HT1080 (cell line): ENCODE measurements around the gene SSH2. TPM values are rescaled to one million over a fixed set of nuclear protein-coding genes. Genes with fewer than 3 reads are reported as not detected.
A peak's percentile ranks its signal among the peaks of the same experiment; 100 is the strongest.
"Not testable (repeated sequence)": the region's sequence is repeated elsewhere in the genome, so short reads cannot be mapped to it uniquely, and the experiment has no call there.

ENCODE experiments used
- DNase-seq: peaks from one replicate; pipeline ENCODE4 v3.0.0-alpha.2; 2015; ENCODE audit warnings: low read depth
- total RNA-seq: library from RNA; depleted of rRNA; stranded (reverse); fragments of >200 nt; shearing (Covaris generic); gene quantifications from 2 replicates; pipeline ENCODE4 v1.2.3, GENCODE V29; 2014

SSH2 gene
- total RNA-seq, 1 experiment from 2014 or later = 15.8 TPM

DNA sequence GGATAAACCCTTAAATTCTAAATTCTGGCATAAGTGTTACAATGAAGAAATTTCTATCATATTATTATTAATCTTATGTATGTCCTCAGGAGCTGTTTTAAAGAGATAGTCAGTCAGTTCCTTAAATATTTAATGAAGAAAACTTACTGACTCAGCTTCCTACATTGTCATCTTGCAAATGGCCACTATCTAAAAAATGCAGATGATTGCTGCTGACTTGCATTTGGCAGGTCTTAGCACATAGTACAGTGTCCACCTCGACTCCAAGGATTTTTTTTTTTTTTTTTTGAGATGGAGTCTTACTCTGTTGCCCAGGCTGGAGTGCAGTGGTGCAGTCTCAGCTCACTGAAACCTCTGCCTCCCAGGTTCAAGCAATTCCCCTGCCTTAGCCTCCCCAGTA lies 252.2 kb downstream of the SSH2 start:
- DNase-seq = no peak

- no peak for DNase-seq
Measured at GRCh38 chr17:29677221-29677791, 252.7 kb downstream of the SSH2 start.

GRCh38 chr17:29675961-29676360 lies 254.1 kb downstream of the SSH2 start:
- not testable (repeated sequence) for DNase-seq

- DNase-seq = no peak
Measured at GRCh38 chr17:29674281-29674680, 255.7 kb downstream of the SSH2 start.

GRCh38 chr17:29671661-29672060 lies 258.4 kb downstream of the SSH2 start:
- DNase-seq = no peak

DNA sequence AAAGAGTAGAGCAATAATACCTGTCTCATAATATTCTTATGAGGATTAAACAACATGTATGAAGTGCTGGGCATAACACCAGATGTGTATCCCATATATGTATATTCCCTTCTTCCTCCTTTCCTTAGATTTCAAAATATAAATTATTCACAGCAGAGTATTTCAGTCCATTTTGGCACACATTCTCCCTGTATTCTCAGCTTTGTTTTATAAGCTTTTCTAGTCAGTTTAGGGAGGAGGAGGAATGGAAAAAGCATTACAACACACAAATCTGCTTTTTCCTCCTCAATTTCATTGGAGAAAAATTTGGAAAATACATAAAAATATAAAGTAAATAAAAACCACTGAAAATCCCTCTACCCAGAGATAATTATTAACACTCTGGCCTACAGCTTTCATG lies 260.8 kb downstream of the SSH2 start:
- no peak for DNase-seq

DNA sequence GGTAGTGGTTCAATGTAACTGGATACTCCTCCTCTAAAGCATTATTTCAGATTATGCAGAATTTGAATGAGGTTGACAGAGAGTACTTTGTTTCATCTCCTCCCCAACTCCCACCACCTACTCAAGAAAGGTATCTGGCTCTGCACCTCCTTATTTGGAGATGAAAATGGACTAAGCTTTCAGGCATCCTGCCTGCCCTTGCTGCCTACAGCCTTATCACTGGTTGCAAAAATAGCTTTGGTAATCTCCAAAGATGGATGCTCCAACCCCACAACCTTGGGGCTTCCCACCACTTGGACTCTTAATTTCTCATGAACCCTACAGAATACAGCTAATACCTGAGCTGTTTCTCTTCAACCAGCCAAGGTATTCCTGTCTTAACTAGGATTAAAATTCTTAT lies 262.1 kb downstream of the SSH2 start:
- no peak for DNase-seq

- DNase-seq = no peak
Measured at GRCh38 chr17:29665481-29665810, 264.6 kb downstream of the SSH2 start.

DNA sequence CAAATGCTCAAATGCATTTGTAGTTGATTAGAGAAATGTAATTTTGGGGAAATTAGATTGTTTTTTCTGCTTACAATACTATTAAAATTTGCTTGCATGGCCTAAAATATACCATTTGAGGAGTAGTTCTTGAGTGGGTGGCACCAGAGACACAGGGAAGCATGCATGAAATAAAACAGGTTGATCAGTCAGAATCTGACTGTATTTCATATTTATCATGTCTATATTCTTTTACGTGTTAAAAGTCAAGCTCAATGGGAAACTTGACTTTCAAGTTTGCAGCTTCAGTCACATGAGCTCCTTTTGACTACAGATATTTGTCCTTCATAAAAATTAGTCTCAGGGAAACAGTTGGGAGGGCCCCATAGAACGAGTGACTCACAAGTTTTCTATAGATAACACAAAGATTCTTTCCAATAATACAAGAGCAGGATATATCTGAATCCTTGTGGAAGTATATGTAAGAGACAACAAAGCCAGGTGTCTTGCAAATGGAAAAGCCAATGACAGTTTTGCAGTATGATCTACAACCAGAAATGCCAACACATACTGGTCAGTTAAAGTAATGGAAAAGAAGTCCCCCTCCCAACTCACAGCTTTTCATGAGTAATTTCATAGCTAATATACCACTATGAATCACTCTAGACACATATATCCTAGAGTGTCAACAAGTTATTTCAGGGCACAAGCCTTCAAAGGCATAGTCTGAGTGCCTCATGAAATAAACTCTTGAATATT lies 265.1 kb downstream of the SSH2 start:
- DNase-seq = peak; percentile 86

- no peak for DNase-seq
Measured at GRCh38 chr17:29663155-29663554, 266.9 kb downstream of the SSH2 start.

DNA sequence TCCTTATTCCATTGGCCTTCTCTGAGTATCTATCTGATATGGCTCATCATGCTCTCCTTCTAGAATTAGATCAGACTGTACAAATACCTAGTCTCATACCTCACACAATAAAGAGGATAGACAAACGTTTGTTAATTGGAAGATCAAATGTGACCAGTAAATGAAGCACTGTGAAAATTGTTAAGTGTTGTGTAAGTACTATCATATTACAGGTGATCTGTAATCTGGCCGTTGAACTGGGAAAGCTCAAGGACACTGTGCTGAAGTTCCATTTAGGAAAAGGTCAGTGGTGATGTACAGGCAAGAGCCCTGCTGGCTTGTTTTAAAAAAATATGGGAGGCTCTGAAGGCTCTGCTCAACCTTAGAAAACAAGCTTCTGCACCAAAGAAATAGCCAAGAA lies 268.8 kb downstream of the SSH2 start:
- DNase-seq = no peak

DNA sequence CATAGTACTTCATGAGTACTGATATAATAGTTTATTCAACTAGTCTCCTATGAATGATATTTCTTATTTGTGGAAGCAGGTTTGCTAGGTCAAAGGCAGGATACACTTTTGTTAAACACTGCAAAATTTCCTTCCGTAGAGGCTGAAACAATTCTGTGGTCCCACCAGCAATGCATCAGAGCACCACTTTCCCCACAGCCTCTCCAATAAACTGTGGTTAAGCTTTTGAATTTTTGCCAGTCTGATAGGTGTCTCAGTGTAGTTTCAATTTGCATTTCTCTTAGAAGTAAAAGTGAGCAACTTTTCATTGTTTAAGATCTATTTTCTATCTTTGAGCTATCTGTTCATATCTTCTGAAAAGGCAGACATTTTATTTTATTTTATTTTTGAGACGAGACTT lies 270.9 kb downstream of the SSH2 start:
- DNase-seq = no peak

- no peak for DNase-seq
Measured at GRCh38 chr17:29655323-29655722, 274.7 kb downstream of the SSH2 start.

- no peak for DNase-seq
Measured at GRCh38 chr17:29653995-29654714, 275.9 kb downstream of the SSH2 start.

DNA sequence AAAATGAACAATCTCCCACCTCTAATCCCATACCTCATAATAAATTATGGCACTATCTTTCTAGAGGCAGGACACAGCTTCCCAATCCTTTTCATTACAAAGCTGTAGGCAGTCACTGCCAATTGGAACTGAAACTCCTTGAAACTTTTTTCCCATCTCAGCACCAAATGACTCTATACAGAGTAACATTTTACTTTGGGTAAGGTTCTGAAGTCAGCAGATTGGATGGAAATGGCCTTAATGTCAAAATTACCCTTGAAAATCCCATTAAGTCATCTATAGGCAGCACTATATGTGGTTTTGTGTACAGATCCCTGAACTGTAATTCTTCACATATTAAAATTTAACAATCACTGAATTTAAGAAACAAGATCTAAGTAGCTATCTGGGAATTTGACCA lies 277.1 kb downstream of the SSH2 start:
- no peak for DNase-seq

DNA sequence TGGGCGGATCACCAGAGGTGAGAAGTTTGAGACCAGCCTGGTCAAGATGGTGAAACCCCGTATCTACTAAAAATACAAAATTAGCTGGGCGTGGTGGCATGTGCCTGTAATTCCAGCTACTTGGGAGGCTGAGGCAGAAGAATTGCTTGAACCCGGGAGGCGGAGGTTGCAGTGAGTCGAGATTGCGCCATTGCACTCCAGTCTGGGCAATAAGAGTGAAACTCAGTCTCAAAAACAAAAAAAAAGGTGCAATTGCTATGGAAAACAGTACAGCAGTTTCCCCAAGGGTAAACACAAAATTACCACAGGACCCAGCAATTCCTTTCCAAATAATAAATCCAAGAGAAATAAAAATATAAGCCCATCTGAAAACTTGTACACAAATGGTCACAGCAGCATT lies 278.1 kb downstream of the SSH2 start:
- not testable (repeated sequence) for DNase-seq

GRCh38 chr17:29650396-29650795 lies 279.6 kb downstream of the SSH2 start:
- DNase-seq = no peak

GRCh38 chr17:29649359-29649758 lies 280.7 kb downstream of the SSH2 start:
- no peak for DNase-seq

GRCh38 chr17:29648005-29648404 lies 282.0 kb downstream of the SSH2 start:
- no peak for DNase-seq

DNA sequence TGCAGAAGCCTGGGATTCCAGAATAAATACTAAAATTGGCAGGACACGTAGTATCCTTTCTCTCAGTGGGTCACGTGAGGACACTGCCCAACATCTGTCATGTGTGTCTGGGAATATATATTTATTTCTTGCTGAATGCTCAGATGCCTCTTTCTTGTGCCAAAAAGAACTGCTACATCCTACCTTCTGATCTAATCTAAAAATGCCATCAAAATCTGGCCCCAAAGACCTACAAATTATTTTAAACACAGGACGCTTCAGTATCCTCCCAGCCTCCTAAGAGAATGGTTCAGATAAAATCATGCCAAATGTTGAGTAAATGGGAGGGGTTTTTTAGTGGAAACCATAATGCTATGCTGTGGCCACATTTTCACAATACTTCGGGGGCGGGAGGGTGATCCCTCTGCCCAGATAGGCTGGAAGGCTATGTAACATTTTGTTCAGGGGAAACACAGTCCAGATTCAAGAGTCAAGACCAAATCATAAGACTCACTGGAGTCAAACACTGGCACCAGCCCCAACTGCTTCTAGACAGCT lies 284.4 kb downstream of the SSH2 start:
- no peak for DNase-seq

DNA sequence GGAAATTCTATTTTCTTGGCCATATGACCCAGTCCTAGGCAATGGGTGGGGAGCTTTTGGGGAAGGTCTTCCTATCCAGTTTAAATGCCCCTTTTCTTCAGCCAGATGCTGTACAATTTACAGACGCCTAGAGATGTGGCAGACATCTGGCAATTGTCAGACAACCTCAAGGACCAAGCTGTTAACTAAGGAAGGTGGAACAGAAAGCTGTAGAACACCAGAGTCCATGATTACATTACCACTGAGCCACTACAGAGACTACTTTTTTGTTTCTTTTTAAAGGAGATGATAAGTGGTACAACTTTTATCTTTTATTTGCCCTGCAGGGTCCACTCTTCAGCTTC lies 286.2 kb downstream of the SSH2 start:
- no peak for DNase-seq

- DNase-seq = no peak
Measured at GRCh38 chr17:29642171-29642611, 287.8 kb downstream of the SSH2 start.
